Esophagus squamous epithelium (tissue), 5 donors: ENCODE measurements around the gene SGK1. TPM values are rescaled to one million over a fixed set of nuclear protein-coding genes. Genes with fewer than 3 reads are reported as not detected.

ENCODE experiments used
- DNase-seq: peaks from one replicate; lab custom pipeline; 2025; lab: John Stamatoyannopoulos, UW
- H3K27ac ChIP-seq, 4 donors: fragments of 200-600 bp; sonication (generic); one replicate each; pipeline ENCODE4 v1.5.1; 2016 to 2019; ENCODE audit warnings: mild to moderate bottlenecking in 1 of 4
- H3K27me3 ChIP-seq, 4 donors: fragments of 200-600 bp; sonication (generic); 1 replicate in 3 of 4; 2 replicates in 1 of 4; pipeline versions ENCODE4 v1.5.1 to v1.6.0; 2017 to 2021; ENCODE audit warnings: antibody characterized with exemption in 1 of 4
- H3K36me3 ChIP-seq, 3 donors: fragments of 200-600 bp; sonication (generic); one replicate each; pipeline ENCODE4 v1.5.1; 2016 to 2019
- H3K4me1 ChIP-seq, 3 donors: fragments of 200-600 bp; sonication (generic); one replicate each; pipeline ENCODE4 v1.5.1; 2017 to 2019
- H3K4me3 ChIP-seq, 4 donors: fragments of 200-600 bp; sonication (generic); 1 replicate in 3 of 4; 2 replicates in 1 of 4; pipeline ENCODE4 v1.5.1; 2016 to 2019; ENCODE audit warnings: mild to moderate bottlenecking in 2 of 4, moderate library complexity in 1 of 4
- H3K9me3 ChIP-seq, 3 donors: fragments of 200-600 bp; sonication (generic); one replicate each; pipeline ENCODE4 v1.5.1; 2016 to 2019
- POLR2A ChIP-seq, 4 donors: fragments of 450-650 bp; IDR thresholded peaks; one replicate each; pipeline ENCODE4 v1.6.1; 2017; ENCODE audit warnings: antibody characterized with exemption in 4 of 4, mild to moderate bottlenecking in 4 of 4, moderate library complexity in 3 of 4
- WGBS, 2 donors: methylation state at CpG; one replicate each; pipeline ENCODE4 v1.1.5; 2018; 5-methylcytosine and 5-hydroxymethylcytosine counted together
- intact Hi-C: fragments of 100-400 bp; cut with DNase I; formaldehyde crosslinking; loops from one replicate; pipeline ENCODE4 v1.15.0; 2022
- total RNA-seq, 4 donors: library from RNA; depleted of rRNA; stranded (reverse); fragments of >200 nt; gene quantifications; one replicate each; pipeline ENCODE4 v1.1.0, GENCODE V29; 2016
- TF ChIP-seq, protein P1 (sequence below), 6 experiments: fragments of 450-650 bp in 4 of 6; fragments of 200-600 bp in 2 of 6; sonication (generic) in 2 of 6; IDR thresholded peaks; one replicate each; pipeline ENCODE4 v1.5.1; 2016 to 2019; ENCODE audit warnings: antibody characterized with exemption in 6 of 6, mild to moderate bottlenecking in 4 of 6, moderate library complexity in 4 of 6
- donor health status: DM: yes; HTN: yes; CAD: no.

Gene SGK1
- total RNA-seq, 4 donors from 2014 or later: 93.8 to 170 (median 154) TPM

DNA sequence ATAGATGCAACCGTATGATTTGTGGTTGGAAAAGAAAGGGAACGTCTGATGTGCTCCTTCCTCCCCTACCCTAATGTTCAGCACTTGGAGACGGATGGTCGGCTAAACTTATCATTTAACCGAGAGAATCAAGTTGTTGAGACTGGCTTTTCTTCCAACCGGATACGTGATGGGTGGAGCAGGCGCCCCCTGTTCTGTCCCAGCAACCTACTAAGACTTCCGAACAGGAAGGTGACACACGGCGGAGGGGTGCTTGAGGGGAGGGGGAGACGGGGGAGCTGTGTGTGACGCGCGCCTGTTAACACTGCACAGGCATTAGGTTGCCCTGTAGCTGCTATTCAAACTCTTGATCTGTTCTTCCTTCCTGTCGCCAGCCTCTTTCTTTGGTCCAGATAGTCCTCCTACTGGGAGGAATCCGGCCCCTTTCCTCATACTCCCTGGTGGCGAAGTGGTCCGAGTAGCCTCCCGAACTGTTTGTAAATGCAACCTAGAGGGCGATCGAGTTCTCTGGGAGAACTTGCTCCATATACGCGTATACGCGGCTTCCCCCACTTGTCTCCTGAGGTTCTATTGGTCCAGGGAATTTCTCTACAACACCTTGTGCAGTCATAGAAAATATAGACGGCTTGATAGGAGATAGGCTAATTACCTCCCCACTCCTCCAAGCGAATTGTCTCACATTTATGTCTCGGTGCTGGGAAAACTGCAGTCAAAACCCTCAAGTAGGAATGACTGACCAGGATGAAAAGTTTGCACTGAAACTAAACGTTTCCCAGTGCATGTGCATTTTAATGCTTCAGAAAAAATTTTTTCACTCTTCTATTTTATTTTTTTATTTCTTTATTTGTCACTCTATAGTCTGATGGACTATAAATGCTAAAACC, 139.5 kb downstream of the SGK1 start:
- 5 to 9% methylated on average over 23 to 30 of the region's 30 CpGs for WGBS, 2 donors
- intact Hi-C loops: loop anchor here (10.0 kb wide), 1 partner anchor 326 kb away; no protein-coding TSS in a partner anchor
- Histone ChIP-seq H3K9me3 (no peaks in the 10 kb centered on the region), H3K4me1 (peaks cover 8 to 37% (median 24%) of the 10 kb centered on the region in 3 donors), H3K27me3 (no peaks in the 10 kb centered on the region), H3K4me3 (peak overlapping the region; percentile 20 to 63 (median 45)), H3K27ac (peak overlapping the region; percentile 77 to 99 (median 98)), H3K36me3 (peaks cover 0 to 4% (median 3%) of the 10 kb centered on the region in 3 donors)
- DNase-seq: peak; percentile 44
- TF ChIP-seq, protein P1, sequence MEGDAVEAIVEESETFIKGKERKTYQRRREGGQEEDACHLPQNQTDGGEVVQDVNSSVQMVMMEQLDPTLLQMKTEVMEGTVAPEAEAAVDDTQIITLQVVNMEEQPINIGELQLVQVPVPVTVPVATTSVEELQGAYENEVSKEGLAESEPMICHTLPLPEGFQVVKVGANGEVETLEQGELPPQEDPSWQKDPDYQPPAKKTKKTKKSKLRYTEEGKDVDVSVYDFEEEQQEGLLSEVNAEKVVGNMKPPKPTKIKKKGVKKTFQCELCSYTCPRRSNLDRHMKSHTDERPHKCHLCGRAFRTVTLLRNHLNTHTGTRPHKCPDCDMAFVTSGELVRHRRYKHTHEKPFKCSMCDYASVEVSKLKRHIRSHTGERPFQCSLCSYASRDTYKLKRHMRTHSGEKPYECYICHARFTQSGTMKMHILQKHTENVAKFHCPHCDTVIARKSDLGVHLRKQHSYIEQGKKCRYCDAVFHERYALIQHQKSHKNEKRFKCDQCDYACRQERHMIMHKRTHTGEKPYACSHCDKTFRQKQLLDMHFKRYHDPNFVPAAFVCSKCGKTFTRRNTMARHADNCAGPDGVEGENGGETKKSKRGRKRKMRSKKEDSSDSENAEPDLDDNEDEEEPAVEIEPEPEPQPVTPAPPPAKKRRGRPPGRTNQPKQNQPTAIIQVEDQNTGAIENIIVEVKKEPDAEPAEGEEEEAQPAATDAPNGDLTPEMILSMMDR (IDR thresholded peaks at IDR 0.05): peak; percentile 61 to 83 (median 71)
- peak in 1 of 4 donors; percentile 5 for TF ChIP-seq POLR2A (IDR thresholded peaks at IDR 0.05)

DNA sequence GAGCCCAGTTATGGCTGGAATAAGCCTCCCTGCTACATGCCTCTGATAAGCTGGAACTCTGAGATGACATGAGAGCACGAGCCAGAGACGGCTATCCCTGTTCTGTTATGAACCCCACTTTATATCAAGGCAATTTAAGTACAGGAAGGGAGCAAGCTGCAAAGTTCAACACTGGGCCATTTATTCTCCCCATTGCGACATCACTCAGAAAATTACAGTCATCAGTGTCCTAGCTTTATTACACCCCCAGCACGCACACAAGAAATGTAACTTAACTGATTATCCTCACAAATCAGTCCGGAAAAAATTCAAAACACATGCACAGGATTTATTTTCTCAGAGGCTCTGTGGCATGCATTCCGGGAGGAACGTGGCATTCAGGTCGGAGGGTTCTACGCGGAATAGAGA, 140.2 kb downstream of the SGK1 start:
- intact Hi-C loops: loop anchor here (10.0 kb wide), 1 partner anchor 327 kb away; no protein-coding TSS in a partner anchor
- WGBS, 2 donors: 16 to 50% methylated on average over 8 to 9 of the region's 10 CpGs
- peak overlapping the region; percentile 20 to 63 (median 45) for H3K4me3 ChIP-seq

DNA sequence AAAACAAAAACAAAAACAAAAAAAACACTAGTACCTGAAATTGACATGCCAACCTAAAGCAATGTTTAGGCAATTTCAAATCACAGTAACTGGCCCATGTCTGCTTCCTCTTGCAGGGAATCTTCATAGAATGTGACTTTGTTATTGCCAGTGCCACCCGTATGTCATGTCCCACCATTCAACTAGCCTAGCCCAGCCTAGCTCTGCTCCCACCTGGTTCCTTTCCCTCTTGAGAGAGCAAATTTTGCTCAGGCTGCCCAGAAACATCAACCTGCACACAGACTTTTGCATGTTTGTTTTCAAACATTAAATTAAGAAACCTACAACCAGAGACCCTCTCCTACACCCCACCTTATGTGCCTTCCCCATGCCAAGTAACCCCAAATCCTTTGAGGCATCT, 140.7 kb downstream of the SGK1 start:
- H3K9me3 ChIP-seq: no peaks in the 10 kb centered on the region
- intact Hi-C loops: loop anchor here (10.0 kb wide), 1 partner anchor 328 kb away; no protein-coding TSS in a partner anchor
- no peak for DNase-seq
- H3K27ac ChIP-seq: peak overlapping the region; percentile 77 to 99 (median 98)
- no peaks in the 10 kb centered on the region for H3K27me3 ChIP-seq
- peaks cover 5 to 16% (median 14%) of the 10 kb centered on the region in 3 donors for H3K36me3 ChIP-seq
- H3K4me1 ChIP-seq: peaks cover 10 to 49% (median 27%) of the 10 kb centered on the region in 3 donors
- 71 to 78% methylated on average over 1 of the region's 1 CpG for WGBS, 2 donors
- TF ChIP-seq POLR2A (IDR thresholded peaks at IDR 0.05): no peak
- TF ChIP-seq, protein P1 (IDR thresholded peaks at IDR 0.05): no peak
- H3K4me3 ChIP-seq: peak overlapping the region in 1 of 4 donors; percentile 63

More for the DNA sequence above, 140.2 kb downstream of the SGK1 start:
- H3K9me3 ChIP-seq: no peaks in the 10 kb centered on the region
- peaks cover 0 to 10% (median 10%) of the 10 kb centered on the region in 3 donors for H3K36me3 ChIP-seq
- TF ChIP-seq POLR2A (IDR thresholded peaks at IDR 0.05): no peak
- TF ChIP-seq, protein P1 (IDR thresholded peaks at IDR 0.05): no peak
- peak overlapping the region; percentile 77 to 99 (median 98) for H3K27ac ChIP-seq
- peaks cover 10 to 43% (median 24%) of the 10 kb centered on the region in 3 donors for H3K4me1 ChIP-seq
- no peak for DNase-seq
- no peaks in the 10 kb centered on the region for H3K27me3 ChIP-seq

DNA sequence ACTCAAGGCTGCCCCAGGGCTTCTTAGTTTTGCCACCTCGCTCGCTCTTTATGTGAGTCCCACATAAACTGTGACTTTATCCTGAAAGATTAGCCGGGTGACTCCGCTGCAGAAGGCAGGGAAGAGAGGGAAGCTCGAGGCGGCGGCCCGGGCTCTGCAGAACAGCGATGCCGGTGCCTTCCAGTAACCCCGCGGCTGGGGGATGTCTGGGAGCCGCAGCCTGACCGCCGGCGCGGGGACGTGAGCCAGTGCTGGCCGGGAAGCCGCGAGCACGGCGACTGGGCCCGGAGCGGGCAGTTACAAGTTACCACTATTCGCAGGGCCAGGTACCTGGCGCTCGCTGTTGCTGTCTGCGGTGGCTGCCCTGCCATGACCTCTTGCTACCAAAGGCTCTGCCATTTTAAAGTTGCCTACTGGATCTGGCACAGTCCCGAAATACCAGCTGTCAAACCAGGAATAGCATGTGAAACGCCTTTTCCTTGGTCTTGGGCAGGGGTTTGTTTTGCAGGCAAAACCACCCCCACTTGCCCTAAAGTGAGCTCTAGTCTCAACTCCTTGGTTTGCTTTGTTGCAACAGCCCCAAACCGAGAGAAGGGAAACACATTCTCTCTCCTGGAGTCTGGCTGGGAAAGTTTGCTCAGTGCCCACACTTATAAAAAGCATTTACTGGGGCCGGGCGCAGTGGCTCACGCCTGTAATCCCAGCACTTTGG, 141.5 kb downstream of the SGK1 start:
- TF ChIP-seq, protein P1 (IDR thresholded peaks at IDR 0.05): no peak
- TF ChIP-seq POLR2A (IDR thresholded peaks at IDR 0.05): no peak

More for the DNA sequence above, 141.5 kb downstream of the SGK1 start:
- Histone ChIP-seq H3K4me3 (peak overlapping the region; percentile 78 to 82 (median 79)), H3K36me3 (peaks cover 13 to 24% (median 21%) of the 10 kb centered on the region in 3 donors), H3K27me3 (no peaks in the 10 kb centered on the region), H3K9me3 (no peaks in the 10 kb centered on the region), H3K4me1 (peaks cover 16 to 57% (median 35%) of the 10 kb centered on the region in 3 donors), H3K27ac (peak overlapping the region; percentile 97 to 99 (median 98))
- DNase-seq: no peak
- intact Hi-C loops: loop anchor here (10.0 kb wide), 1 partner anchor 328 kb away; no protein-coding TSS in a partner anchor
- 36 to 53% methylated on average over 22 to 25 of the region's 35 CpGs for WGBS, 2 donors
